OCI-LY3 (cell line): ENCODE data around the gene ITPR3.

Source experiments
- H2AFZ ChIP-seq: fragments of 200-600, 300-600 bp; shearing (Covaris generic); 2 replicates; pipeline ENCODE4 v1.6.0; 2014; ENCODE audit warnings: antibody characterized with exemption, low read depth, low read length
- H3K27ac ChIP-seq: fragments of 200-600, 300-600 bp; sonication (generic); 2 replicates; pipeline ENCODE4 v1.5.1; 2014; ENCODE audit warnings: mild to moderate bottlenecking, low read length, moderate library complexity, mixed read lengths
- H3K27me3 ChIP-seq: fragments of 200-600, 300-600 bp; sonication (generic); 2 replicates; pipeline ENCODE4 v1.6.1; 2014; ENCODE audit warnings: low read depth, low read length, mixed read lengths
- H3K36me3 ChIP-seq: fragments of 200-600, 300-600 bp; sonication (generic); replicated peaks from 2 replicates; pipeline ENCODE3; 2014; ENCODE audit warnings: low read depth, low read length, mixed read lengths
- H3K4me1 ChIP-seq: fragments of 300-600, 200-600 bp; sonication (generic); 2 replicates; pipeline ENCODE4 v1.6.1; 2014; ENCODE audit warnings: low read length, mixed read lengths
- H3K4me2 ChIP-seq: fragments of 200-600, 300-600 bp; sonication (generic); 2 replicates; pipeline ENCODE4 v1.6.1; 2014; ENCODE audit warnings: low read length, mixed read lengths
- H3K4me3 ChIP-seq: fragments of 300-600, 200-600 bp; sonication (generic); 2 replicates; pipeline ENCODE4 v1.5.1; 2014; ENCODE audit warnings: antibody characterized with exemption, mild to moderate bottlenecking, low read length, moderate library complexity
- H3K79me2 ChIP-seq: fragments of 300-600, 200-600 bp; shearing (Covaris generic); 2 replicates; pipeline ENCODE4 v1.6.1; 2014; ENCODE audit warnings: mild to moderate bottlenecking, low read length, mixed read lengths
- H3K9ac ChIP-seq: fragments of 300-600, 200-600 bp; shearing (Covaris generic); 2 replicates; pipeline ENCODE4 v1.6.0; 2014; ENCODE audit warnings: mild to moderate bottlenecking, low read length, moderate library complexity
- H3K9me3 ChIP-seq: fragments of 200-600, 300-600 bp; shearing (Covaris generic); 2 replicates; pipeline ENCODE4 v1.6.1; 2014; ENCODE audit warnings: low read length, mixed read lengths; ENCODE audit not compliant: insufficient read depth
- H4K20me1 ChIP-seq: fragments of 200-600, 300-600 bp; sonication (generic); 2 replicates; pipeline ENCODE4 v1.6.1; 2016; ENCODE audit warnings: low read length, mixed read lengths; ENCODE audit not compliant: insufficient read depth
- EZH2phosphoT487 ChIP-seq: fragments of 200-600 bp; shearing (Covaris generic); IDR thresholded peaks from 2 replicates; pipeline ENCODE4 v1.6.1; 2018; ENCODE audit warnings: antibody characterized with exemption, mixed run types, low read depth
- TF ChIP-seq, protein P1 (sequence below): fragments of 200-600, 300-600 bp; sonication (generic); IDR thresholded peaks from 2 replicates; pipeline ENCODE4 v1.5.1; 2014; ENCODE audit warnings: antibody characterized with exemption, low read length, low read depth

Gene ITPR3

DNA sequence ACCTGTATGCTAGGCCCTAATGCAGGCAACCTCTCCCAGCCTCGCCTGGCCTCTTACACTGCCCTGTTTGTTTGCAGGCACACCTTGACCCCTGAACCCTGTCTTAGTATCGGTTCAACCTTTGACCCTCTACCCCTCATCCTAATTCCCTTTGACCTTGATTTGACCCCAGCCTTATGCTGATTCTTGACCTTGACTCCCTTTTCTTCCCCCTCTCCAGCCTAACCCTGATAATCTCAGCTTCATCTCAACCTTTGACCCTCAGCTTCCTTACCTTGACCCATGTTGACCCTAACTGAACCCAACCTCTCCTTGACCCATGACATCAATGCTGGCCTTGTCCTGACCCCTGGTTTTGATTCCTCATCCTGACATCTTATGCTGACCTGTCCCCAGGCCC lies 56.6 kb downstream of the ITPR3 start:
- Histone ChIP-seq H3K36me3 (peaks cover 3% of the 10 kb centered on the region), H3K9ac (no peak overlapping the region), H4K20me1 (no peaks in the 10 kb centered on the region), H3K27ac (no peak overlapping the region), H3K4me3 (no peak overlapping the region), H3K4me1 (no peaks in the 10 kb centered on the region), H3K27me3 (no peaks in the 10 kb centered on the region), H2AFZ (no peak overlapping the region), H3K4me2 (no peak overlapping the region), H3K9me3 (no peaks in the 10 kb centered on the region), H3K79me2 (no peaks in the 10 kb centered on the region)
- no peak for TF ChIP-seq EZH2phosphoT487
- TF ChIP-seq, protein P1, sequence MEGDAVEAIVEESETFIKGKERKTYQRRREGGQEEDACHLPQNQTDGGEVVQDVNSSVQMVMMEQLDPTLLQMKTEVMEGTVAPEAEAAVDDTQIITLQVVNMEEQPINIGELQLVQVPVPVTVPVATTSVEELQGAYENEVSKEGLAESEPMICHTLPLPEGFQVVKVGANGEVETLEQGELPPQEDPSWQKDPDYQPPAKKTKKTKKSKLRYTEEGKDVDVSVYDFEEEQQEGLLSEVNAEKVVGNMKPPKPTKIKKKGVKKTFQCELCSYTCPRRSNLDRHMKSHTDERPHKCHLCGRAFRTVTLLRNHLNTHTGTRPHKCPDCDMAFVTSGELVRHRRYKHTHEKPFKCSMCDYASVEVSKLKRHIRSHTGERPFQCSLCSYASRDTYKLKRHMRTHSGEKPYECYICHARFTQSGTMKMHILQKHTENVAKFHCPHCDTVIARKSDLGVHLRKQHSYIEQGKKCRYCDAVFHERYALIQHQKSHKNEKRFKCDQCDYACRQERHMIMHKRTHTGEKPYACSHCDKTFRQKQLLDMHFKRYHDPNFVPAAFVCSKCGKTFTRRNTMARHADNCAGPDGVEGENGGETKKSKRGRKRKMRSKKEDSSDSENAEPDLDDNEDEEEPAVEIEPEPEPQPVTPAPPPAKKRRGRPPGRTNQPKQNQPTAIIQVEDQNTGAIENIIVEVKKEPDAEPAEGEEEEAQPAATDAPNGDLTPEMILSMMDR = no peak

GRCh38 chr6:33678233-33678931 lies 57.3 kb downstream of the ITPR3 start:
- Histone ChIP-seq H3K4me3 (no peak overlapping the region), H3K4me2 (no peak overlapping the region), H3K27me3 (no peaks in the 10 kb centered on the region), H2AFZ (no peak overlapping the region), H3K27ac (no peak overlapping the region), H3K4me1 (no peaks in the 10 kb centered on the region), H3K79me2 (no peaks in the 10 kb centered on the region), H3K9ac (no peak overlapping the region), H4K20me1 (no peaks in the 10 kb centered on the region), H3K36me3 (peaks cover 3% of the 10 kb centered on the region), H3K9me3 (no peaks in the 10 kb centered on the region)
- TF ChIP-seq EZH2phosphoT487 = no peak
- TF ChIP-seq, protein P1 = no peak

GRCh38 chr6:33678932-33679490 lies 57.9 kb downstream of the ITPR3 start:
- no peaks in the 10 kb centered on the region for H4K20me1 ChIP-seq
- no peak overlapping the region for H2AFZ ChIP-seq
- no peaks in the 10 kb centered on the region for H3K27me3 ChIP-seq
- no peaks in the 10 kb centered on the region for H3K9me3 ChIP-seq
- no peak overlapping the region for H3K4me3 ChIP-seq
- no peaks in the 10 kb centered on the region for H3K79me2 ChIP-seq
- no peak overlapping the region for H3K9ac ChIP-seq
- H3K36me3 ChIP-seq = peaks cover 3% of the 10 kb centered on the region
- TF ChIP-seq, protein P1 = no peak
- TF ChIP-seq EZH2phosphoT487 = no peak
- no peak overlapping the region for H3K4me2 ChIP-seq
- H3K27ac ChIP-seq = no peak overlapping the region
- no peaks in the 10 kb centered on the region for H3K4me1 ChIP-seq

DNA sequence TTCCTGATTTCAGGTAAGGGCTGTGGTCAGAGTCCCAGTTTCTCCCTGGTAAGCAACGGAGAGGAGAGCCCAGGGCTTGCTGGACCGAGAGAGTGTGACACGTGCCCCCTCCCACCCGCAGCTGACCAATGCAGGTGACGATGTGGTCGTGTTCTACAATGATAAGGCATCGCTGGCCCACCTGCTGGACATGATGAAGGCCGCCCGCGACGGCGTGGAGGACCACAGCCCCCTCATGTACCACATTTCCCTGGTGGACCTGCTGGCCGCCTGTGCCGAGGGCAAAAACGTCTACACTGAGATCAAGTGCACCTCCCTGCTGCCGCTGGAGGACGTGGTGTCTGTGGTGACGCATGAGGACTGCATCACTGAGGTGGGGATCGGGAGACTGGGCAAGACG lies 58.6 kb downstream of the ITPR3 start:
- Histone ChIP-seq H3K79me2 (no peaks in the 10 kb centered on the region), H3K9me3 (no peaks in the 10 kb centered on the region), H3K9ac (no peak overlapping the region), H3K27ac (no peak overlapping the region), H3K4me2 (no peak overlapping the region), H2AFZ (no peak overlapping the region), H3K27me3 (no peaks in the 10 kb centered on the region), H3K4me3 (no peak overlapping the region), H4K20me1 (no peaks in the 10 kb centered on the region), H3K36me3 (peaks cover 3% of the 10 kb centered on the region), H3K4me1 (no peaks in the 10 kb centered on the region)
- TF ChIP-seq EZH2phosphoT487 = no peak
- TF ChIP-seq, protein P1 = no peak
